Cardiac fibroblast (primary cell): ENCODE results near the gene NSFL1C.

Experiments used
- DNase-seq, 2 donors: peaks; one replicate each; pipeline versions ENCODE4 v3.0.0 to v3.0.0-alpha.2; 2010; ENCODE audit warnings: low read depth in 2 of 2
- H3K4me3 ChIP-seq, 2 donors: replicated peaks in 1 of 2; 1 replicate in 1 of 2; 2 replicates in 1 of 2; pipeline ENCODE4 v1.5.1; 2011; ENCODE audit warnings: low read depth in 2 of 2, low read length in 2 of 2, mild to moderate bottlenecking in 2 of 2, moderate library complexity in 1 of 2
- CTCF ChIP-seq: IDR thresholded peaks from one replicate; pipeline ENCODE4 v1.5.1; 2011; ENCODE audit warnings: low read depth, mild to moderate bottlenecking, low read length, inconsistent platforms

NSFL1C gene

DNA sequence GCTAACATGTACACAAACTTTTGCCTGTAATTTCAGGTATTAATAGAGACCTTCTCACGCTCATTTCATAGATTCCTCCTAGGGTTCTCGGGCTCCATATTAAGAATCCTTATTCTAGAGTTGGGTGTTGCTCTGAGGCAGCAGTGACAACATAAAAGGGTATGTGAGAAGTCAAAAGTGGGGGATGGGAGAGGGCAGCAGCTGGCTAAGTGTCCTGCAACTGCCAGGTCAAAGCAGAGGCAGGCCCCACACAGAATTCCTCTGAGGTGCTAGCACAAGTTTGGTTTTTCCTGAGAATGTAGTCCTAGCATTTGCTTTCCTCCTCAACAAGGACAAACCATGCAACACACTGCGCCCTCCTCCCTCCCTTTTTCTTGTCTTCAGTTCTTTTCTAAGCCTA is 4.6 kb downstream of the NSFL1C start:
- DNase-seq: no peak
- TF ChIP-seq CTCF: no peak
- H3K4me3 ChIP-seq: no peak overlapping the region

DNA sequence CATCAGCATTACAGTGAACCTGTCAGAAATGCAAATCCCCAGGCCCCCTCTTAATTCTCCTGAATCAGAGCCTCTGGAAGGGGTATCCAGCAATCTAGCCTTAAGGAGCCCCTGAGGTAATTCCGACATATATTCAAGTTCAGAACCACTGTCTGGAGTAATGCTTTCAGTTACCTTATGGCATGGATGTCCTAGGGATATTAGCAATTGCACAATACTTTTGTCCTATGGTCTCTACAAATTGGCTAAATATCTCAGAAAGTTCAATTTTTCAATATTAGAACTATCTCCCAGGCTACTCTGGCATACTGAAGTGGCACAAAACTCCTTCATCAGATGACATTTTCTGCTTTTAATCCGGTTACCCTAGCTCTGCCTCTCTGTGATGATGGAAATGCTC is 6.4 kb downstream of the NSFL1C start:
- no peak for TF ChIP-seq CTCF
- no peak for DNase-seq
- no peak overlapping the region for H3K4me3 ChIP-seq

DNA sequence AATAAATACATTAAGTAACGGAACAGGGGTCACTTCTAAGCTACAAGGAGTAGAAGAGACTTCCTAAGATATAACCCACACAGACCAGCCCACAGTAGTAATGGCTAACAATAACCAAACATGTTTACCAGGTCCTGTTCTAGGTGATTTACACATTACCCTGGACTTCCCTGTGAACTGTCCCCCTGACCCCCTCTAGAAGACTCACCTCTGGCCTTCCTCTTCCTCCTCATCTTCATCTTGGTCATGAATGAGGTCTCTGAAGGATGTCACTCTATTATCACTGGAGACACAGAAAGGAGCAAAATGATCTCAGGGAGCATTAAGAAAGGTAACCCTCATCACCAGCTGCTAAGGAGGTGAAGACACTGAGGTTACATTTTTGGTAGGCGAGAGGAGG is 8.7 kb downstream of the NSFL1C start:
- TF ChIP-seq CTCF: no peak
- no peak for DNase-seq
- no peak overlapping the region for H3K4me3 ChIP-seq

DNA sequence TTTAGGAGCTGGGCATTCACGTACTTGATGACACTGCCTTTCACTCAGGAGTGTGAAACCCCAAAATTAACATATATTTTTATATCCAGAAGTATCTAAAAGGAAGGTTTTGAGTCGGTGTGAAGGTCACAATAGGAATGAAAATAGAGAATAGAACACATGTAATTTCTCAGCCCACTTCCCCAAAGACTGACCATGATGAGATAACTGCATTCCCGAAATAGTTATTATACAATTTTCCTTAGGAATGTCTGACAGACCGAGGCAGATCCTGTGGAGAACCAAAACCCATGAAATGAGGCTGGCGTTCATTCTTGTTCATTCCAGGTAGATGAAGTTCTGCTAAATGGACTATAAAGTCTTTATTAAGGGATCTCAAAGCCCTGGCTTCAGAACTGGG is 10.3 kb downstream of the NSFL1C start:
- no peak for TF ChIP-seq CTCF
- no peak overlapping the region for H3K4me3 ChIP-seq
- peak; percentile 39 to 53 for DNase-seq

DNA sequence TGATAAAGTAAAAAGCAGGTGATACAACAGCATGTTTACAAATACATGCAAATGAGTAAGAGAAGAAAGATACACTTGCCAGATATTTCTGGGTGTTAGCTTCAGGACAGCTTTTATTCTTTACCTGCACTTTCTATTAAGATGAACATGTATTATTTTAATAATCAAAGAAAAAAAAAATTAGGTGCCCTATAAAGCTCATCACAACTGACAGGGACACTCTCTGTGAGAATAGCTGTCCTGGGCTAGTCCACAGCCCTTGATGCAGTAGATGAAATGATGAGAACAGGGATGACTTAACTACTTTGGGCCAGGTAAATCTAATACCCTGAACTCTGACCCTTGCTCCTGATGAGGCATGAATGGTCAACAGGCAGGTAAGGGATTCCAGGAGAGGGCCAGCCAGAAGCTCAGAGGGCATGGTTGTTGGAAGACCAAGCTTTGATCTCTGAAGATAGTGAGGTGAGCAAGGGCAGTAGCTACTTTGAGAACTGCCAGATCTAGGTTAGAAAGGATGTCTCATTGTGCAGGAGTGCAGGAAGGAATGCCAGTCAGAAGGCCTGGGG is 15.6 kb downstream of the NSFL1C start:
- no peak for TF ChIP-seq CTCF
- no peak for DNase-seq

DNA sequence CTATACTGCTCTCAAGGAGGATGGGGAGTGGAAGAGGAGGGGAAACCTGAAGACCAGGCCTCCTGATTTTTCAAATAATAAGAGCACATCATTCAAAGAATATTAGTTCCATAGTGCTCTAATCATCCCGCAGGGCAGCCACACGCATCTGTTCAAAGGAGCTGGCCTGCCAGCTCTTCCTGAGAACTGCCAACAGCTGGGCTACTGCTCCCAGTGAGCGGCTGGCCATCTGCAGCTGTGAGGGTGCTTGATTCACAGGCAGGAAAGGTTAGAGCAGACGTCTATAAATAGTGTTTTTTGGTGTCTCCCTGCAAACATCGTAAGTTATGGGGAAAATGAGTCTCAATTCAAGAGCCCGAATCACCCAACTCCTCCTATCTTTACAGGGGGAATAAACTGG is 17.3 kb downstream of the NSFL1C start:
- no peak for TF ChIP-seq CTCF
- no peak overlapping the region for H3K4me3 ChIP-seq
- DNase-seq: no peak

More for the DNA sequence above, 15.6 kb downstream of the NSFL1C start:
- H3K4me3 ChIP-seq: no peak overlapping the region

DNA sequence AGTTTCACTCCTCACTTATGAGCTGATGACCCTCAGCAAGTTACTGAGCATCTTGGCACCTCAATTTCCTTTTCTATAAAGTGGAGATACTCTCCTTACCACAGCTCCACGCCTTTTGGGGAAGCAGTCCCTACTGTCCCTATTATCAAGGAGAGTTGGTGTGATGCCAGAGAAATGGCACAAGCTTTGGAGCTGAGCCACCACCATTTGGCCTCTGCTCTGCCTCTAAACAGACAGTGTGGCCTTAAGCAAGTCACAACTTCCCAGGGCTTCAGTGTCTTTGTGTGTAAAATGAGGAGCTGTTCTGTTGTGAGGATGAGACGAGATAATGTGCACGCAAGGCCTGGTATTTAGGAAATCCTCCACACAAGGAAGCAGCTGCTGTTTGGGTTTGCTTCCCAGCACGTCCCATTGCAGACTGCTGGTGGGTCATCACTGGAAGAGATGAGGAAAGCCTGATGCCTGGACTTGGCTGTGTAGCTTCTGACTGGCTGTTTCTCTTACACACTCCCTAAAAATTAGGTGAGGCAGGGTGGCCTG is 18.5 kb downstream of the NSFL1C start:
- TF ChIP-seq CTCF: no peak
- DNase-seq: no peak
- H3K4me3 ChIP-seq: no peak overlapping the region
